Activated T-cell treated with anti-CD3 and anti-CD28 coated beads, Interleukin-2, amount 50 U/mL, for 24 hours (primary cell): ENCODE measurements around the gene C10orf95.
A peak's percentile ranks its signal among the peaks of the same experiment; 100 is the strongest.
"Not testable (repeated sequence)": the region's sequence is repeated elsewhere in the genome, so short reads cannot be mapped to it uniquely, and the experiment has no call there.

Source experiments
- DNase-seq: peaks from one replicate; pipeline ENCODE4 v3.0.0-alpha.2; 2020
- H3K27ac Mint-ChIP-seq: 2 replicates; pipeline ENCODE4 v1.8.0; 2020; ENCODE audit warnings: mild to moderate bottlenecking, mixed read lengths
- H3K27me3 Mint-ChIP-seq: 2 replicates; pipeline ENCODE4 v1.8.0; 2020; ENCODE audit warnings: mixed read lengths
- H3K36me3 Mint-ChIP-seq: 2 replicates; pipeline ENCODE4 v1.8.0; 2020; ENCODE audit warnings: low read depth, mixed read lengths
- H3K4me1 Mint-ChIP-seq: 2 replicates; pipeline ENCODE4 v1.8.0; 2020; ENCODE audit warnings: low read depth, mixed read lengths
- H3K4me3 Mint-ChIP-seq: 2 replicates; pipeline ENCODE4 v1.8.0; 2020; ENCODE audit warnings: mild to moderate bottlenecking, moderate library complexity, mixed read lengths
- H3K9me3 Mint-ChIP-seq: 2 replicates; pipeline ENCODE4 v1.8.0; 2020; ENCODE audit warnings: mixed read lengths

Gene C10orf95

DNA sequence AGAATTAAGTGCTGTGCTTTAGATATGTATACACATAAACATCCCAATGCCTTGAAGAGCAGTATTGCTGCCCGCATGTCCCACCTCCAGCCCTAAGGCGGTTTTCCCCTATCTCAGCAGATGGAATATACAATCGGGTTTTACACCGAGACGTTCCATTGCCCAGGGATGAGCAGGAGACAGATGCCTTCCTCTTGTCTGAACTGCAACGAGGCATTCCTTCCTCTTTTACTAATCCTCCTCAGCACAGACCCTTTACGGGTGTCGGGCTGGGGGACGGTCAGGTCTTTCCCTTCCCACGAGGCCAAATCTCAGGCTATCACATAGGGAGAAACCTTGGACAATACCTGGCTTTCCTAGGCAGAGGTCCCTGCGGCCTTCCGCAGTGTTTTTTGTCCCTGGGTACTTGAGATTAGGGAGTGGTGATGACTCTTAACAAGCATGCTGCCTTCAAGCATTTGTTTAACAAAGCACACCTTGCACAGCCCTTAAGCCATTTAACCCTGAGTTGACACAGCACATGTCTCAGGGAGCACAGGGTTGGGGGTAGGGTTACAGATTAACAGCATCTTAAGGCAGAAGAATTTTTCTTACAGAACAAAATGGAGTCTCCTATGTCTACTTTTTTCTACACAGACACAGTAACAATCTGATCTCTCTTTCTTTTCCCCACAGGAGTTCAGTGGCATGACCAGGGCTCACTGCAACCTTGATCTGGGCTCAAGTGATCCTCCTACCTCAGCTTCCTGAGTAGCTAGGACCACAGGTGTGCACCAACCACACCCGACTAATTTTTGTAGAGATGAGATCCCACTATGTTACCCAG, 3.5 kb upstream of the C10orf95 start:
- Mint-ChIP-seq H3K36me3 (peaks cover 70% of the 10 kb centered on the region), H3K4me1 (peaks cover 28% of the 10 kb centered on the region), H3K27ac (peak overlapping the region; percentile 97)
- DNase-seq, H3K27me3 Mint-ChIP-seq, H3K4me3 Mint-ChIP-seq, H3K9me3 Mint-ChIP-seq: not testable (repeated sequence)

DNA sequence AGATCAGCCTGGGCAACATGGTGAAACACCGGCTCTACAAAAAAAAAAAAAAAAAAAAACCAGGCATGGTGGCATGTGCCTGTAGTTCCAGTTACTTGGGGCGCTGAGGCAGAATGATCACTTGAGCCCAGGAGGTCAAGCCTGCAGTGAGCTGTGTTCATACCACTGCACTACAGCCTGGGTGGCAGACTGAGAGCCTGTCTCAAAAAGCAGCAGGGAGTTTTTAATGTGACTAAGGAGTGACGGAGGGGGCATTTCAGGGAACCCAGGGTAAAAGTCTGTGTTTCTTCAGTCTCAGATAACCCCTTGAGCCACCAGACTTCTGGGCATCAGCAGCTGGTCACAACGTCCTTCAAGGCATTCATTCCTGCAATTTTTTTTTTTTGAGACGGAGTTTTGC, 2.2 kb upstream of the C10orf95 start:
- Mint-ChIP-seq H3K4me3 (peak overlapping the region; percentile 25), H3K27ac (peak overlapping the region; percentile 97), H3K27me3 (no peaks in the 10 kb centered on the region), H3K4me1 (peaks cover 35% of the 10 kb centered on the region), H3K36me3 (peaks cover 73% of the 10 kb centered on the region), H3K9me3 (no peaks in the 10 kb centered on the region)
- no peak for DNase-seq

DNA sequence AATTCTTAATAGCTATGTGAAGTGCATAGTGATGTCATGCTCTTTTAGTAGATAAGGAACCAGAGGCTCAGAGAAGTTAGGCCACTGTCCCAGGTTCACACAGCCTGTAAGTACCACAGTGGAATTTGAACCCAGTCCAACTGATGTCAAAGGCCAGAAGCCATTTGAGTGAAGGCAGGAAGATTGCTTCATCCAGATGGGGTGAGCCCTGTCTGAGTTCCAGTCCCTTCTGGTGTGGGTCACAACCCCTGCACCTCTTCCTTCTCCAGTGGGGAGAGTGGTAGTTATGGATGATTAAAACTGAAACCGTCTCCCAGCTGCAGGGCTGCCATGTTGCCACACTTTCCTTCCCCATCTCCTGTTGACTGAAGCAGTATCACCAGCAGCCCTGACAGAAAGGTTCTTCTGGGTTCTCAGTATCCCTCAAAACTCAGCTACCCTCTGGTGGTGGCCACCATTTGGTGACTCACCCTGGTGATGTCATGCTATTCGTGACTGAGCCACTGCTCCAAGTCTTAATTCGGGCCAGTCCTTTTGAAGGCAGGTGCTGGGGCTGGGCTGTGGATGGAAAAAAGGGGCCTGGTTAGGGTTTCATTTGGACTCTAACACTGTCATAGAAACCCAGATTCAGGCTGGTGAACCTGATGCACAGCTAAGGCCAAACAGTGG, 1.5 kb upstream of the C10orf95 start:
- H3K27ac Mint-ChIP-seq: peak overlapping the region; percentile 97
- peak; percentile 71 for DNase-seq
- H3K4me3 Mint-ChIP-seq: peak overlapping the region; percentile 90
- peaks cover 35% of the 10 kb centered on the region for H3K4me1 Mint-ChIP-seq
- no peaks in the 10 kb centered on the region for H3K27me3 Mint-ChIP-seq
- peaks cover 72% of the 10 kb centered on the region for H3K36me3 Mint-ChIP-seq
- no peaks in the 10 kb centered on the region for H3K9me3 Mint-ChIP-seq

DNA sequence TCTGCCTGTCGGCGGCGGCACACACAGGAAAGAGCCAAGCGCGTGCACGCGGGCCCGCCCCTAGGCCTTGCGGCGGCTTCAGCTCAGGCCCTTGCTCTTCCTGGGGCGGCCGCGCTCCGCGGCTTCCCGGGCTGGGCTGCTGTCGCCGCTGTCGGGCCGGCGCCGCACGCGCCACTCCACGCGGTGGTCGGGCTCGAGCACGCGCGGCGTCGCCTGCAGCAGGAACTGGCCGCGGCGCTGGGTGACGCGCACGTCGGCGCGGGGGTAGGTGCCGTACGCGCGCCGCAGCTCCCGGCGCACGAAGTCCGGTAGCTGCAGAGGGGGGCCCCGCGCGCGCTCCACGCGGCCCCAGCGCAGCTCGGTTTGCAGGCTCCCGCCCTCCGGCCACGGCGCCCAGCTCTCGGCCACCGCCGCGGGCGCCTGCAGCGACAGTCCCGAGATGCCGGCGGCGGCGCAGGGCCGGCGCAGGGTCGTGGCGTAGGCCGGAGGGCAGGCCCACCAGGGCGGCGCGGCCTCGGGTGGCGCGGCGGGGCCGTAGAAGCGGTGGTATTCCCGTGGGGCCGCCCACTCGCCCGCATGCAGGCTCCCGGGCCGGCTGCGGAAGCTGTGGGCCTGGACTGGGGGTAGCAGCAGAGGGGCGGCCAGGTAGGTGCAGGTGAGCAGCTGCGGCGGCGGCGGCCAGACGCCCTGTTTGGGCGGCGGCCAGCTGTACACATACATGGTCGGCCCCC, 804 bp downstream of the C10orf95 start:
- peaks cover 35% of the 10 kb centered on the region for H3K4me1 Mint-ChIP-seq
- DNase-seq: peak; percentile 90

DNA sequence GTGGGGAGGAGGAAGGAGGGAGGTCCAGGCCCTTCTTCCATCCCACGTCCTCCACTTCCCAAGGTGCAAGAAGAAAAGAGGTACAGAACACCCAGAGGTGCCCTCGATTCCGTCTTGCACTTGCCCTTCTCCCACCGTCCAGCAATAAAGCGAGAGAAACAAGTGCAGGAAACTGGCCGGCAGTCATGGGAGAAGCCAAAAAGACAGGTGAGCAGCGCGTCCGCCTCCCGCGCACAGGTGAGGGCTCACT, 1.3 kb downstream of the C10orf95 start:
- Mint-ChIP-seq H3K36me3 (peaks cover 47% of the 10 kb centered on the region), H3K27me3 (no peaks in the 10 kb centered on the region), H3K27ac (peak overlapping the region; percentile 97), H3K9me3 (no peaks in the 10 kb centered on the region), H3K4me1 (peaks cover 35% of the 10 kb centered on the region), H3K4me3 (peak overlapping the region; percentile 94)
- DNase-seq: no peak

More for the DNA sequence above, 804 bp downstream of the C10orf95 start:
- Mint-ChIP-seq H3K27me3 (no peaks in the 10 kb centered on the region), H3K4me3 (peak overlapping the region; percentile 94), H3K9me3 (no peaks in the 10 kb centered on the region), H3K36me3 (peaks cover 52% of the 10 kb centered on the region), H3K27ac (peak overlapping the region; percentile 97)

DNA sequence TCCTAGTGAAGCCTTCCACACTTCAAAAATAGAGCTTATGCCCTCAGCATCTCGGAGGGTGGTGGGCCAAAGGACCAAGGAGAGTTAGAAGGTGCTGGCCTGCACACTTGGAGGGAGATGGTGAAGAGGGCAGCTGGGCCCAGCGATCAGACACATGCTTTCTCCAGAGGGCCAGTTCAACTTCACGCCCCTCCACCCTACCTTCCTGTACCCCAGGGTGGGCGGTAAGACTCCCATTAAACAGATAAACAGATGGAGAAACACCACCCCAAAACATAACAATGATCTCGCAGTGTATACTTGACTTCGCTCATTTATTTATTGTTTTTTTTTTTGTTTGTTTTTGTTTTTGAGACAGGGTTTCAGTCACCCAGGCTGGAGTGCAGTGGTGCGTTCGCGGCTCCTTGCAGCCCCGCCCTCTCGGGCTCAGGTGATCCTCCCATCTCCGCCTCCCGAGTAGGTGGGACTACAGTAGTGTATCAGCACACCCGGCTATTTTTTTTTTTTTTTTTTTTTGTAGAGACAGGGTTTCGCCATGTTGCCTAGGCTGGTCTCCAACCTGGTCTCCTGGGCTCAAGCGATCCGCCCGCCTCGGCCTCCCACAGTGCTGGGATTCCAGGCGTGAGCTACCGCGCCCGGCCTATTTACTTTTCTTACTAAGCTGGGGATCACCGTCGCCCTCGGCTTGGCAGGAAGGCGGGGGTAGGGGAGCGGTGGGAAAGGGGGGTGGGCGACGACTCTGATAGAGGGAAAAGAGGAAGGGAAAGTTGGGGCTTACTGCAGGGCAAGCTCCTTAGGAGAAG, 1.8 kb downstream of the C10orf95 start:
- H3K36me3 Mint-ChIP-seq: peaks cover 42% of the 10 kb centered on the region
- DNase-seq: peak; percentile 87
- H3K4me1 Mint-ChIP-seq: peaks cover 37% of the 10 kb centered on the region
- H3K9me3 Mint-ChIP-seq: no peaks in the 10 kb centered on the region
- H3K27ac Mint-ChIP-seq: peak overlapping the region; percentile 97
- H3K27me3 Mint-ChIP-seq: no peaks in the 10 kb centered on the region
- H3K4me3 Mint-ChIP-seq: peak overlapping the region; percentile 94

DNA sequence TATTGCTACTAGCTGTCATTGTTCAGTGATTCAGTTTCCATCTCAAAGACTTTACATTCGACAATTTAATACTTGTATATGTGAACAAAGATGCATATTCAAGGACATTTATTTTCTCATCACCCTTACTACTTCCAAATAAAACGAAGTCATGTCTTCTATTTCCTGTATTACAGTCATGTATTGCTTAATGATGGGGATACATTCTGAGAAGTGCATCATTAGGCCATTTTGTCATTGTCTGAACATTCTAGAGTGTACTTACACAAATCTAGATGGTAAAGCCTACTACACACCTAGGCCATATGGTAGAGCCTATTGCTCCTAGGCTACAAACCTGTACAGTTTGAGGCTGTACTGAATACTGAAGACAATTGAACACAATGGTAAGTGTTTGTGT, 6.5 kb downstream of the C10orf95 start:
- Mint-ChIP-seq H3K27me3 (no peaks in the 10 kb centered on the region), H3K27ac (no peak overlapping the region)
- DNase-seq: no peak

DNA sequence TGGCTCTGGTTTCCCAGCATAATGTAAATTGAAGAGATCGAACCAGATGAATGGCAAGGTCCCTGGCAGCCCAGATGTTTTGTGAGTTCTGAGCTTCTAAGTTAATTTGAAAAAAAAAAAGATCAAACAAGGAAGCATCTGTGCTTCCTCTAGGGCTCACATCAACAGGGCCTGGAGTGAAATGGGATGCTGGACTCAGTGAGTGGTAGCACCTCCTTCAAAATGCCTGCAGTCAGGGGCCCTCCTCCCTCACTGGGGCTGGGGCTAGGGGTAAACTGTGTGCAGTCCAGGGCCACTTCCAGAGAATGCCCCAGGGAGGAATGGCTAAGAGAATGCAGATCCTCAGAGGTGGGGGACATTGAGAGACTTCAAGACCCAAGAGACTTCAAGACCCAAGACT, 13.0 kb downstream of the C10orf95 start:
- Mint-ChIP-seq H3K4me1 (peaks cover 47% of the 10 kb centered on the region), H3K27me3 (no peaks in the 10 kb centered on the region), H3K4me3 (peak overlapping the region; percentile 52), H3K36me3 (peaks cover 25% of the 10 kb centered on the region), H3K27ac (peak overlapping the region; percentile 77), H3K9me3 (no peaks in the 10 kb centered on the region)
- DNase-seq: no peak

More for the DNA sequence above, 6.5 kb downstream of the C10orf95 start:
- peaks cover 2% of the 10 kb centered on the region for H3K36me3 Mint-ChIP-seq
- H3K4me3 Mint-ChIP-seq: no peak overlapping the region
- H3K4me1 Mint-ChIP-seq: peaks cover 11% of the 10 kb centered on the region
- H3K9me3 Mint-ChIP-seq: no peaks in the 10 kb centered on the region

DNA sequence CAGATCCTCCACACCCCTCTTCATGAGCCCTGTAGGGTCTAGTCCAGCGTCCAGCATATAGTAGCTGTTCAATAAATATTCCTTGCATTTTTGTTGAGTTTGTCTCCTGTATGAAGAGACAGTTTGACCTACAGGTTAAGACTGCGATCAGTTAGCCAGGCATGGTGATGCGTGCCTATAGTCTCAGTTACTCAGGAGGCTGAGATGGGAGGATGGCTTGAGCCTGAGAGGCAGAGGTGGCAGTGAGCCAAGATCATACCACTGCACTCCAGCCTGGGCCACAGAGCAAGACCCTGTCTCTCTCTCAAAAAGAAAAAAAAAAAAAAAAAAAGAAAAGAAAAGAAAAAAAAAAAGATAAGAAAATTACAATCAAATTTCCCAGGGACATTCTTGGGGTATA, 13.8 kb downstream of the C10orf95 start:
- H3K9me3 Mint-ChIP-seq: no peaks in the 10 kb centered on the region
- peaks cover 51% of the 10 kb centered on the region for H3K4me1 Mint-ChIP-seq
- no peaks in the 10 kb centered on the region for H3K27me3 Mint-ChIP-seq
- H3K4me3 Mint-ChIP-seq: peak overlapping the region; percentile 79
- no peak for DNase-seq
- H3K36me3 Mint-ChIP-seq: peaks cover 25% of the 10 kb centered on the region
- peak overlapping the region; percentile 93 for H3K27ac Mint-ChIP-seq

DNA sequence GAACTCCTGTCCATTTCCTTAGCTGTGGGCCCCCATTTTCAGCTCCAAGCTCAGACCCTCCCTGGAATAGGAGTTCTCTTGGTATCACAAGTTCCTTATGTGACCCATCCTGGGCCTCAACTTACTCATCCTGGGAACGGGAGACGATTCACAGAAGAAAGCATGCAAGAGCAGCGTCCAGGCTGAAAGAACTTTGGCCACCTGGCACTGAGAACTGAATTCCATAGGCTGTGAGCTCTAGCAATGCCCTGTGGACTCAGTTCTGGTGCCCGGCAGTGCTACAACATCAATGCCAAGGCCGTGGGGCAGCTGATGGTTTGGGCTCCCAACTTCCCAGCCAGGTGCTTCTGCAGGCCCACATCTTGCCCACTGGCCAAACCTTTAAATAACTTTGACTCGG, 15.0 kb downstream of the C10orf95 start:
- Mint-ChIP-seq H3K36me3 (peaks cover 36% of the 10 kb centered on the region), H3K27me3 (no peaks in the 10 kb centered on the region), H3K9me3 (no peaks in the 10 kb centered on the region), H3K4me1 (peaks cover 54% of the 10 kb centered on the region), H3K4me3 (peak overlapping the region; percentile 79), H3K27ac (peak overlapping the region; percentile 93)
- no peak for DNase-seq

DNA sequence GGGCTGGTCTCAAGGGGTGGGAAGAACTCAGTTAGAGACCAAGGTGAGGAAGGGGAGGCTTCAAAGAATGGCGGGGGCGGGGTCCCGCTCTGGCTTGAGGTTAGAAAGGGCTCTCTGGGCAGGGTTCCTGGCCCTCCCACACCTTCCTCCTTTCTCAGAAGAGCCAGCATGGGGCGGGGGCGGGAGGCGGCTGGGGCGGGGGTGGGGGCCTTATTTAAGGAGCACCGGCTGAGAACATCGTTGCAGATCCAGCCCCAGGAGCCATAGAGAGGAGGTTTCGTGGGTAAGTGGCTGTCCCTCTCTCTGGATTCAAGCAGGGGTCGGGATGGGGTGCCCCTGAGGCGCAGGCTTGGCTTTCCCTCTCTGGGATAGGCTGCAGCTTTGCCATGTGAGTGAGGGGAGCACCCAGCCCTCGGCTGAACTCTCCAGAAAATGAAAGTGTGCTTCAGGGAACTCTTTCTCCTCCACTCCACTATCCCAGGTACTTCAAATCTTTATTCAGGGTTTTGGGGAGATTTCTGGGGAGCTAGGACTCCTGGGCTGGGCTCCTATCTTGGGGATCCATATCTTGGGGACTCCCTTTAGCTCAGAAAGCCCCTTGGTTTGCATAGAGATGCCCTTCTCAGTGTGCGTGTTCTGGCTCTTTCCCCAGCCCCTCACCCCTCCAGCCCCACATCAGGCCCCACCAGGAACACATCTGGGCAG, 15.7 kb downstream of the C10orf95 start:
- H3K36me3 Mint-ChIP-seq: peaks cover 38% of the 10 kb centered on the region
- peak overlapping the region; percentile 79 for H3K4me3 Mint-ChIP-seq
- peak; percentile 68 for DNase-seq
- peaks cover 55% of the 10 kb centered on the region for H3K4me1 Mint-ChIP-seq
- H3K9me3 Mint-ChIP-seq: no peaks in the 10 kb centered on the region
- peak overlapping the region; percentile 93 for H3K27ac Mint-ChIP-seq
- H3K27me3 Mint-ChIP-seq: no peaks in the 10 kb centered on the region

DNA sequence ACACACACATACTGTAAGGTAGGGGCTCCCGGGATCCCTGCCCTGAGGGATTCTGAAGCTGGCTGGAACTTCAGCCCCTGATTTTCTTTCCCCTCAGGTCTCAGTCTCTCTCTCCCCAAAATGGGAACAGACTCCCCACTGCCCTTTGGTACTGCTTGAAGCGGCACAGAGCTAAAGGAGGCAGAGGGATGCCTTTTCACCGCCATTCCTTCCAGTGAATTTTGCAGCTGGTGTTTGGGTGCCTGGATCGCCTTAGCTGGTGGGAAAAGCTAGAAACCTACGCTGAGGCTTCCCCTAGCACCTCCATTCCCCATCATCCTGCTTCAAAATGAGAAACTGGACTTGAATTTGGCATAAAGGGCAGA, 16.2 kb downstream of the C10orf95 start:
- peaks cover 55% of the 10 kb centered on the region for H3K4me1 Mint-ChIP-seq
- peaks cover 41% of the 10 kb centered on the region for H3K36me3 Mint-ChIP-seq
- DNase-seq: no peak
- H3K27me3 Mint-ChIP-seq: no peaks in the 10 kb centered on the region
- H3K4me3 Mint-ChIP-seq: peak overlapping the region; percentile 79
- peak overlapping the region; percentile 93 for H3K27ac Mint-ChIP-seq
- H3K9me3 Mint-ChIP-seq: no peaks in the 10 kb centered on the region

DNA sequence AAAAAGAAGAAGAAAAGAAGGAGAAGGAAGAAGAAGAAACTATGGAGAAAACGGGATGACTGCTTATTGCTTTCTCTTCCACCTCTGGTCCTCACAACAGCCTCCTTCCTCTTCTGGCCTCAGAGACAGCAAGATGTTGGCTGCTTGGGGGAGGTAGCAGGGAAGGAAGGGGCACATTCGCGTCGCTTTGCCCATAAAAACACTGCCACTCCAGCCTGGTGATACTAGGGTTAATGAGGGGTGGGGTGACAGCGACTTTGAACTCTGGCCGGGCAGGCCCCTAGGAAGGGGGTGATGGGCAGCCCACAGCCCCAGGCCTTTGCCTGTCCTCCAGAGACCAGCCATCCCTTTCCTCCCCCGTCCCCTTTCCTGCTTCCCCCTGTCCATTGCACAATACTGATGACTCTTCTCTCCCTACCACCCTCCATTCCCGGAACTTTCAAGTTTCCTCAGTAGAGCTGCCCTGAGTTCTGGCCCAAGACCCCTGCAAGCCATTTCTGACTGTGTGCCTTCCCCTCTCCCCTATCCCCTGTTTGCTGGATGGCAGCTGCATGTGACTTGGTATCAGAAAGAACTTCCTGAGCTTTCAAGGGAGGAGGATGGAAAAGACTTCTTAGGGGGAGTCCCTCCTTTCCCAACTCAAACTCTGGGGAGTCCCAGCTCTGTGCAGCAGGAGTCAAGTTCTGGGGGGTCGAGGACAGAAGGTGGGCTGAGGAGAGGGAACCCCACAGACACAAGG, 16.8 kb downstream of the C10orf95 start:
- Mint-ChIP-seq H3K36me3 (peaks cover 41% of the 10 kb centered on the region), H3K4me3 (peak overlapping the region; percentile 79), H3K9me3 (no peaks in the 10 kb centered on the region), H3K27ac (peak overlapping the region; percentile 93), H3K4me1 (peaks cover 55% of the 10 kb centered on the region), H3K27me3 (no peaks in the 10 kb centered on the region)
- DNase-seq: no peak
